Neural progenitor cell (in vitro differentiated cells): ENCODE results near the gene MYO7B.

Source experiments
- CTCF ChIP-seq: fragments of 200-600 bp; sonication (generic); IDR thresholded peaks from 2 replicates; pipeline ENCODE4 v1.5.1; 2017; ENCODE audit warnings: antibody characterized with exemption, mild to moderate bottlenecking
- EZH2phosphoT487 ChIP-seq: fragments of 200-600 bp; sonication (generic); IDR thresholded peaks from 2 replicates; pipeline ENCODE4 v1.6.1; 2017; ENCODE audit warnings: antibody characterized with exemption

- no peak for TF ChIP-seq CTCF
- TF ChIP-seq EZH2phosphoT487, result no peak
Observed at GRCh38 chr2:127578411-127578810, 42.9 kb downstream of the MYO7B start.
